DMS114 treated with DMSO at 0.1 percent for 48 hours (cell line): ENCODE data around the gene LEMD3.

Experiments used
- DNase-seq: peaks from one replicate; lab custom pipeline; 2025; ENCODE audit not compliant: unreplicated experiment; lab: John Stamatoyannopoulos, UW

Gene LEMD3

GRCh38 chr12:65169320-65170208 is at the start of gene LEMD3:
LEMD3 (plus strand) TSS chr12:65169583; CDS start chr12:65169597, 14 bp downstream.
- peak; percentile 89 for DNase-seq

GRCh38 chr12:65121049-65121955 is 48.1 kb upstream of the LEMD3 start, which contains the start of gene WIF1:
WIF1 (minus strand) TSS chr12:65121305; CDS start chr12:65121191, 114 bp downstream.
- peak; percentile 63 for DNase-seq

- DNase-seq = no peak
Observed at GRCh38 chr12:65121956-65122469, 47.4 kb upstream of the LEMD3 start.

- DNase-seq = peak; percentile 15
Observed at GRCh38 chr12:65122703-65123102, 46.7 kb upstream of the LEMD3 start.

DNA sequence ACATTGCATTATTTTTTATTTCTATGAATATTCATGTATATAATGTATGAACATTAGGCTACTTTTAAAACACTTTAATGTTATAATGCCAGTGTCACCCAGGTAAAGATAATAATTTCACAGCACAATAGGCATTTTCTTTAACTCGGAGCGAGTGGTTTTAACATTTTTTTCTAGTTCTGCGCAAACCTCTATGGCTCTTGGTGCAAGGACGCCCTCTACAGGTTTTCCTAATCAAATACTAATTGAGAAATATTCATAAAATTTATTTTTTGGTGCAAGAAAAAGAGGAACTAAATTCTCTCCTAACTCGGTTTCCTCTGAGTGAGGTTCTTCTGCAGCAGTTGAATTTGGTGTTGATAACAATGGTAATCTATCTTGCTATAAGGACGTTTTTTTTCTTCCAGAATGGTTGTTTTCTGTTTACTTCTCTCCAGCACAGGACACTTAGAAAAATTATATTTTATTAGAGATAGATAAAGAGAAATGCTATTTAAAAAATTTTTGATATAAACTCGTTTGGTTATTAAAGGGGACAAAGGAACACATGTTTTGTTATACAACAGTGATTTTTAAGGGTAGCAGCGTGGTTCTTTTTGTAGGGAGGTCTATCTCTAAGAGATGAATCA is 45.8 kb upstream of the LEMD3 start:
- peak; percentile 63 for DNase-seq

DNA sequence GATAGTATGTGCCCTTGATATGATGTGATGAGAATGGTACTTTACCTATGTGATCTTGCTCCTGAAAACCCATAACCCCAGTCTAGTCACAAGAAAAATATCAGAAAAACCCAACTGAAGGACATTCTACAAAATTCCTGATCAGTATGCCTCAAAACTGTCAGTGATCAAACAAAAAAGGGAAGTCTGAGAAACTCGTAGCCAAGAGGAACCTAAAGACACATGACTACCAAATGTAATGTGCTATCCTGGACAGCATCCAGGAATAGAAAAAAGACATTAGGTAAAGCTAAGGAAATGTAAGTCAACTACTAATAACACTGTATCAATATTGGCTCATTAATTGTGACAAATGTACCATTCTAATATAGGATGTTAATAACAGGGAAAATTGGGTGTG is 44.1 kb upstream of the LEMD3 start:
- DNase-seq = no peak

GRCh38 chr12:65125975-65126374 is 43.4 kb upstream of the LEMD3 start:
- no peak for DNase-seq

GRCh38 chr12:65126482-65126881 is 42.9 kb upstream of the LEMD3 start:
- DNase-seq = no peak

- no peak for DNase-seq
Observed at GRCh38 chr12:65133879-65134278, 35.5 kb upstream of the LEMD3 start.

DNA sequence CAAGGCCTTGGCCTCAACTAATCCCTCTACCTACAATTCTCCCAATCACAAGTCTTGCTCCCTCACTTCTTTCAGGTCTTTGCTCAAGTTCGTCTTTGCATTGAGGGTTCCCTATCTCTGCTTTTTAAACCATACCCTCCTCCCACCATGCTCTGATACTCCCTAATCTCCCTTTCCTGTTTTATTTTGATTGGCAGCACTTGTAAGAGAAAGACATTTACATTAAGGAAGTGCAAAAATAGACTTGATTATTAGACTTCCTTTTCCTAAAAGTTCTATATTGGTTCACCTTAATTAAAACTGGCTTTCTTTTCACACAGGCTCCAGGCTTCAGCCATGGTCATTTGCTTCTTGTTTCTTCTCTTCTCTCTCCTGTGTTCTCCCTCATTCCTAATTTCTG is 30.0 kb upstream of the LEMD3 start:
- DNase-seq = no peak

DNA sequence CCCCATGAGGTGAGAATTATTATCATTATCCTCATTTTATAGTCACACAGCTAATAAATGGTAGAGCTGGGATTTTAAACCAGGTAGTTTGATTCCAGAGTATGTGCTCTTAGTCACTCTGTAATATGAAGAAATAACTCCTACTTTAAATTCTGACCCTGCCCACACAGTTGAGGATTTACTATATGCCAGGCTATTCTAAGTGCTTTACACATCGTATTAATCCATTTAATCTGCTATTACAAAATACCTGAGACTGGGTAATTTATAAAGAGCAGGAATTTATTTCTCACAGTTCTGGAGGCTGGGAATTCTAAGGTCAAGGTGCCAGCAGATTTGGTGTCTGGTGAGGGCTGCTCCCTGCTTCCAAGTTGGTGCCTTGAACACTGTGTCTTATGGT is 28.6 kb upstream of the LEMD3 start:
- DNase-seq = no peak

DNA sequence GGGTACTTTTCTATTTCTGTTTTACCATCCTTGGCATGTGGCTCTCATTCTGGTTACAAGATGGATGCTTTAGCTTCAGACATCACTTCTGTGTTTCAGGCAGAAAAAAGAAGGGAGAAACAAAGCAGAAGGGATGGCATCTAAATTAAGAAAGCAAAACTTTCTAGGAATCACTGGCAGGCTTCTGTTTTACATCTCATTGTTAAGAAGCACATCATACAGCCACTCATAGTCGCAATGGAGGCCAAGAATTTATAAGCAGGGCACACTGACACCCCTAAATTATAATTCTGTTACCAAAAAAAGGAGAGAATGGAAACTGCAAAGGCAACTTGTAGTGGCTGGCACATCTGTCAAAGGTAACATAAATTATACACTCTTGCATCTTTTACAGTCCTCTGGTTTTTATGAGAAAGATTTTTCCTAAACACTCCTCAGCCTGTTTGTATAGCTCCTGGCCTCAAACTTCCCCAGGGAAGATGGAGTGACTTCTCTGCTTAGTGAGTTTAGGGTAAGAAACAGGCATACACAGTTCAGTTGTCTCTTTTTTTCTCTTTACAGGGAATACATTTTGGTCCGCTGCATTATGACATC is 22.0 kb upstream of the LEMD3 start:
- DNase-seq = no peak

GRCh38 chr12:65152012-65152411 is 17.4 kb upstream of the LEMD3 start:
- no peak for DNase-seq

DNA sequence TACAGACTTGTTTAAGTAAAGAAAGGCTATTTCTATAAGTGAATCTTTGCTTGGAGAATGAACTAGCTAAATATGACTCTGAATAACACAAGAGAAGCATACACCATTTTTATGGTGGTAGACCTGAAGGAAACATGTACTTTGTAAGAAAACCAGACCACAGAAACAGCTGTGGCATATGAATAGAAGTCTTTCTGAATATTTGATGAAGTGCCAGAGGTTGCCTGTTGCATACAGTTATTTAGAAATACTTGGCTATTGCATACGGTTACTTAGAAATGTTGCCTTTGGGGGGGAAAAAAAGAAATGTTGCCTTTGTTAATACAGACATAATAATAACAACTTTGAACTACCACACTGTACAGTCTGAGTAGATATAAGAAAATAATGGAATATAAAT is 16.8 kb upstream of the LEMD3 start:
- DNase-seq = no peak

- DNase-seq = no peak
Observed at GRCh38 chr12:65155784-65156183, 13.6 kb upstream of the LEMD3 start.

DNA sequence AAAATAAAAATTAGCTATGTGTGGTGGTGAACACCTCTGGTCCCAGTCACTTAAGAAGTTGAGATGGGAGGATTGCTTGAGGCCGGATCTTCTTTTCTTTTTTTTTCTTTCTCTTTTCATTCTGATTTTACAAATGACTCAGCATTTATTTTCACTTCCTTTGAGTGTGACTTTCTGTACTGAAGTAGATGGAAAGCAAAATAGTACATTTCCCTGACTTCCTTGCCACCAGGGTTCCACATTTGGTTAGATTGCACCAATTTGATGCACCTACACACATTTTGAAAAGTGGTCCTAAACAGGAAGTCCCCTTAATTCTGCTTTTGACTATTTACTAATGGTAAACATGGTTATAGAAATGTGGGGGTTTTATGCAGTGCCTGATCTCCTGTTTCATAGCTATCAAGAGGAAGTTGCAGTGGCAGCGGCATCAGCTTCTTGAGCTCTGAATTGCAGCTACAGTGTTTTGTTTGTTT is 13.0 kb upstream of the LEMD3 start:
- DNase-seq = no peak

DNA sequence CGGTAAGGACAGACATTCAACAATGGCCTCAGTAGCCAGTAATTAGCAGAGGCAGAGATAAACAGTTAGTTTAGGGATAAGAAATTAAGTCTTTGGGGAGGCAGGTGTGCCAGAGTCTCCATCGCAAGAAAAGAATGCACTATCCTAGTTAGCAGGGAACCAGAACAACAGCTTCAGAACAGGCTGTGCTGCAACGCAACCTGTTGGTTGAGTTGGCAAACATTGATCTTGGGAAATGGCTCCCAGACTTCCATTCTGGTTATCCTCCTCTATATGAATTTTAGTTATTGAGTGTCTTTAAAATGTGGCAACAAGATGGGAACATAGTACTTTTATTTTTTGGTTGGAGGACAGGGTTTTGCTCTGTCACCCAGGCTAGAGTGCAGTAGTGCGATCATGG is 12.3 kb upstream of the LEMD3 start:
- no peak for DNase-seq

DNA sequence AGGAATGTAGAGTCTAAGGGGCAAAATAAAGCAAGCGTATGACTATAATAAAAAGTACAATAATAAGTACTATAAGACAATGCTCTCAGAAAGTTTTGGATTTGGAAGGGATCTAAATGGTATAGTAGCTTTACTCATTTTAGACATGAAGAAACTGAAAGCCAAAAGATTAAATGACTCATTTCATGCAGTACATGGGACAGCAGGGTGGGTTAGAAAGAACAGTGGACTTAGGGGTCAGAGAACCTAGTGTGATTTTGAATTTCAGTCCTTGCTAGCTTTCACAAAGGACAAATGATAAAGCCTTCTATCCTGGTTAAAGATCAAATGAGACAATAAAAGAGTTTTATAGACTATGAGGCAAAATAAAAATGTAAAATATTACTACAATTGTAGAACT is 6.8 kb upstream of the LEMD3 start:
- no peak for DNase-seq

DNA sequence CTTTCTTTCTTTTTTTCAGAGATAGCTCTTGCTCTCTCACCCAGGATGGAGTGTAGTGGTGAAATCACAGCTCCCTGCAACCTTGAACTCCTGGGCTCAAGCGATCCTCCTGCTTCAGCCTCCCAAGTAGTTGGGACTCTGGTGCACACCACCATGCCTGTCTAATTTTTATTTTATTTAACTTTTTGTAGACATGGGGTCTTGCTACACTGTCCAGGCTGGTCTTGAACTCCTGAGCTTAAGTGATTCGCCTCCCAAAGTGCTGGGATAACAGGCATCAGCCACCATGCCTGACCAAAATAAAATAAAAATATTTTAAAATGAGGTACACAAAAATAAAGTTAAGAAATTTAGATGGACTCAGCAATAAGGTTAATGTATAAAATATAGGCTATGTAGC is 5.1 kb upstream of the LEMD3 start:
- DNase-seq = no peak

DNA sequence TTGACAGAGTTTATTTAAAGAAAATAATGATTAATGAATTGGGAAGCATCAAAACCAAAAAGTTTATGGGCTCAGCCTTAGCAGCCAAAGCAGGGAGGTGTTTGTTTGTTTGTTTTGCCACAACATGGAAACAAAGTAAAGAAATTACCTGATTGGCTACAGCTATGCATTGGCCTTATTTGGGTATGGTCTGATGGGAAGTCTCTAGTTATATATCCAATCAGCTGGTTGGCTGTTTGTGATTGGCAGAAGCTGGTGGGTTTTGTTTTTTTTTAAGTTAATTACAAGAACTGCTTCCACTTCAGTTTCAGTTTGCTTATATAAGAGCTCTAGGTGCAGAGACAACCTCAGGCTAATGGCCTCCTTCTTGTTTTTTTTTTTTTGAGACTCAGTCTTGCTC is 4.6 kb upstream of the LEMD3 start:
- no peak for DNase-seq
